ENCODE data around the gene CCNL1.

DNA sequence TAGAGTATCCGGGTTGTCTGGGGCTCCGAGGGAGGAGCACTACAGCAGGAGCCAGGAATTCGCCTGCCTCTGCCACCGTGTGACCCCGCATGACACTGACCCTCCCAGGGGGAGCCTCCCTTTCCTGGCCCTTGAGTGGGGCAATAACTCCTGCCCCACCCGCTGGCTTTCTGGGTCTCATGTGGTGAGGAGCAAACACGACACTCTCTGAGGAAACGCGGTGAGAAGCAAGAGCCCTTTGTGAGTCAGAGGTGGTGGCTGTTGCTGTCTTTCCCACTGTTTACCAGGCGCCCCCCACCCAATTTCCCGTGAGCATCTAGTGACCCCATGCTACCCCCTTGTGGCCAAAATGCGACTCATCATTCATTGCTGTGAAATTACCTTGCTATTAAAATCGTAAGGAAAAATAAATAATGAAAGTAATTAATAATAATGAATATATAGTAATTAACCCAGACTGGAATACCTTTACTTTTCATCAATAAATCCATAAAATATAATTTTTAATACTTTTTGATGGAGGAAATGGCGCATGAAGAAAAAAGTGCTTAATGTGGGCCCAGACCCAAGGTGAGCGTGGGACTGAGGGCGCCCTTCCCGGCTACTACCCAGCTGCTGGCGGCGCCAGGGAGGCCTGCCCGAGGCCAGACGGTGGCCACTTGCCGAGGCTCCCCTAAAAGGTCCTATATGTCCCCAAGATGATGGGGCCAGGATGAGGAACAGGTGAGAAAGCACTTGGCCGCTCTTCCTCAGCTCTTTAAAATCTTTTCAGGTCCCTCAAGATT, 29.3 kb downstream of the CCNL1 start:
- TF ChIP-seq, protein P1, sequence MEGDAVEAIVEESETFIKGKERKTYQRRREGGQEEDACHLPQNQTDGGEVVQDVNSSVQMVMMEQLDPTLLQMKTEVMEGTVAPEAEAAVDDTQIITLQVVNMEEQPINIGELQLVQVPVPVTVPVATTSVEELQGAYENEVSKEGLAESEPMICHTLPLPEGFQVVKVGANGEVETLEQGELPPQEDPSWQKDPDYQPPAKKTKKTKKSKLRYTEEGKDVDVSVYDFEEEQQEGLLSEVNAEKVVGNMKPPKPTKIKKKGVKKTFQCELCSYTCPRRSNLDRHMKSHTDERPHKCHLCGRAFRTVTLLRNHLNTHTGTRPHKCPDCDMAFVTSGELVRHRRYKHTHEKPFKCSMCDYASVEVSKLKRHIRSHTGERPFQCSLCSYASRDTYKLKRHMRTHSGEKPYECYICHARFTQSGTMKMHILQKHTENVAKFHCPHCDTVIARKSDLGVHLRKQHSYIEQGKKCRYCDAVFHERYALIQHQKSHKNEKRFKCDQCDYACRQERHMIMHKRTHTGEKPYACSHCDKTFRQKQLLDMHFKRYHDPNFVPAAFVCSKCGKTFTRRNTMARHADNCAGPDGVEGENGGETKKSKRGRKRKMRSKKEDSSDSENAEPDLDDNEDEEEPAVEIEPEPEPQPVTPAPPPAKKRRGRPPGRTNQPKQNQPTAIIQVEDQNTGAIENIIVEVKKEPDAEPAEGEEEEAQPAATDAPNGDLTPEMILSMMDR (IDR thresholded peaks at IDR 0.05; ENCODE audit: poor library complexity): peak; percentile 82
- no peak for TF ChIP-seq EZH2 (IDR thresholded peaks at IDR 0.05; ENCODE audit: borderline replicate concordance)

All from hepatocyte (in vitro differentiated cells).